Fibroblast of villous mesenchyme (primary cell): ENCODE measurements around the gene NOD2. TPM values are rescaled to one million over a fixed set of nuclear protein-coding genes. Genes with fewer than 3 reads are reported as not detected.

Experiments
- DNase-seq: peaks from one replicate; pipeline ENCODE4 v3.0.0-alpha.2; 2010; ENCODE audit warnings: low read depth
- H3K4me3 ChIP-seq: 2 replicates; pipeline ENCODE4 v1.5.1; 2011; ENCODE audit warnings: low read depth, mild to moderate bottlenecking, low read length
- CTCF ChIP-seq: IDR thresholded peaks from 2 replicates; pipeline ENCODE4 v1.5.1; 2012; ENCODE audit warnings: low read depth, mild to moderate bottlenecking, low read length; ENCODE audit not compliant: insufficient read depth
- total RNA-seq: library from RNA; depleted of rRNA; stranded (reverse); fragments of >200 nt; gene quantifications from 2 replicates; pipeline ENCODE4 v1.2.3, GENCODE V29; 2012

NOD2 gene
- total RNA-seq, 1 donor: not detected

- TF ChIP-seq CTCF: no peak
- H3K4me3 ChIP-seq: no peak overlapping the region
- DNase-seq: no peak
Measured at GRCh38 chr16:50692644-50692998, 785 bp upstream of the NOD2 start.

DNA sequence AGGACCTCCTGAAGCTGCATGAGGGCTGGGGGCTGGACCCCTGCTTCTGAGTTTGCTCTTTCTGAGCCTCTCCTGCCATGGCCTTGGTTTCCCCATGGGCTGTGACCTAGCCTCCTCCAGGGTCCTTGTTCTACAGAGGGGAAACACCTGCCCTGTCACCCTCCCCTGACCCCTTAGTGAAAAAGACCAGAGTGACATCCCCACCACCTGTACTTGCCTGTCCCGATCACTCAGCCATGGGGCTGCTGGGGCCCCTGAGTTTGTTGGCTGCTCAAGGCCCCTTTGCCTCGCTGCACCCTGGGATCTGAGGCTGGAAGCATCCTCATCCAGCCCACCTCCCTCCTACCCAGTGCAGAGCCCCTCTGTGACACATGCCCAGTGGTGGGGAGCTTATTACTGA, 800 bp downstream of the NOD2 start:
- DNase-seq: no peak
- TF ChIP-seq CTCF: no peak
- H3K4me3 ChIP-seq: no peak overlapping the region

DNA sequence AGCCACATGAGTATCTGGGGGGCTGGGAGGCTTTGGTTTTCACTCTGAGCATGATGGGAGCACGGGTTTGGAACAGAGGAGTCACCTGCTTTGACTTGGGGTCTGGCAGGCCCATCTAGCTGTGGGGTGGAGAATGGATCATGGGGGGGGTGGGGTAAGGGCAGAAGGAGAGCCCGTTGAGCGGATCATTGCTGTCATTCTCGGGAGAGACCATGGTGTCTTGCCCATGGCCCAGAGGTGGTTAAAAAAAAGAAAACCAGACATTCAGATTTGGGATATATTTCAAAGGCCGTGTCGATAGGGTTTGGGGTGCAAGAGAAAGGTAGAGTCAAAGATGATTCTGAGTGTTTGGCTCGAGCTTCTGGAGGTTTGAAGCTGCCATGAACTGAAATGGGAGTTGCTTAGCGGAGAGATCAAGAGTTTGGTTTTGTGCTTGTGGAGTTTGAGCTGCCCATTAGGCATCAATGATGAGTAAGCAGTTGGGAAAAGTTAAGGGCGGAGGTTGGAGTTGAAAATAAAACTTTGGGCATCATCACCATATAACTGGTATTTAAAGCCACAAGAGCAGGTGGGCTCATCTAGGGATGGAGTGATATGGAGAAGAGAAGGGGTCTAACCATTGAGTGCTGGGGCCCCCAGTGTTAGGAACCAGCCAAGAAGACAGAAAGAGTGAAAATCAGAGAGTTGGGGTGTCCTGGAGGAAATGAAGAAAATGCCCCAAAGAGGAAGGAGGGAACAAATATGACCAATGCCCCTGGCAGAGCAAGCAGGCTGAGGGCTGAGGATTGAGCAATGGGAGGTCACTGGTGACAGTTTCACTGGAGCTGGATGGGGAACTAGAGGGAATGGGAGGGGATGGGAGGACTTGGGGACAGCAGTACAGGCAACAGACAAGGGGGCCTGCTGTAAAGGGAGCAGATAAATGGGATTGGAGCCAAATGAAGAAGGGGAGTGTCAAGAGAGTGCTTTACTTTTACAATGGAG, 1.9 kb downstream of the NOD2 start:
- no peak for TF ChIP-seq CTCF
- H3K4me3 ChIP-seq: no peak overlapping the region
- DNase-seq: no peak

- H3K4me3 ChIP-seq: no peak overlapping the region
- no peak for TF ChIP-seq CTCF
- no peak for DNase-seq
Measured at GRCh38 chr16:50696126-50696525, 2.7 kb downstream of the NOD2 start.

- H3K4me3 ChIP-seq: no peak overlapping the region
- TF ChIP-seq CTCF: no peak
- peak; percentile 72 for DNase-seq
Measured at GRCh38 chr16:50696575-50697420, 3.4 kb downstream of the NOD2 start.

DNA sequence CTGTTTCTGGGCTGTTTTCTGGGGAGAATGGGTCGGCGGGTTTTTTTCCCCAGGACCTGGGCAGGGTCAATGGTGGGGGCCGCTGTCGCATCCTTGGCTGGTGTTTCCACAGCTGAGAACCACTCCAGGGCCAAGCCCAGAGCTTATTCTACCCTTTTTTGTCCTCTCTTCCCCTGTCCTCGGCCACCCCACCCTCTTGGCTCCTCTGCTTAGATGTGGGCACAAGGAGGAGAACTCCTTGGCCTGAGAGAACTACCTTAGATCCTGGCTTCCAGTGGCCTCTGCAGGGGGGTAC, 4.0 kb downstream of the NOD2 start:
- TF ChIP-seq CTCF: no peak

More for the DNA sequence above, 4.0 kb downstream of the NOD2 start:
- DNase-seq: no peak
- no peak overlapping the region for H3K4me3 ChIP-seq
